ENCODE data around the gene SELENOM.

SELENOM gene

GRCh38 chr22:31123292-31123602 lies 15.9 kb upstream of the SELENOM start:
- H3K4me3 ChIP-seq (ENCODE audit: low read length): no peak overlapping the region

GRCh38 chr22:31122532-31123291 lies 15.3 kb upstream of the SELENOM start, which contains the start of gene INPP5J:
INPP5J (plus strand) TSS chr22:31122966; CDS start chr22:31123015, 49 bp downstream.
- Histone ChIP-seq H3K79me2 (ENCODE audit: control insufficient read depth, low read length) (no peaks in the 10 kb centered on the region), H3K4me2 (ENCODE audit: low read length) (no peak within 1 kb of the TSS), H3K36me3 (ENCODE audit: control insufficient read depth, low read length) (no peaks in the 10 kb centered on the region), H3K27ac (ENCODE audit: low read depth, low read length) (no peak within 1 kb of the TSS), H3K4me1 (ENCODE audit: control insufficient read depth, low read length) (peaks cover 6% of the 10 kb centered on the region), H3F3A (ENCODE audit: control insufficient read depth, insufficient read depth) (no peaks in the 10 kb centered on the region), H3K4me3 (ENCODE audit: low read length) (no peak within 1 kb of the TSS), H3K9me3 (ENCODE audit: control insufficient read depth, insufficient read depth, low read length) (no peaks in the 10 kb centered on the region), H3K9me2 (replicated peaks; ENCODE audit: control insufficient read depth, low read length) (no peaks in the 10 kb centered on the region), H3K27me3 (ENCODE audit: control insufficient read depth, low read length) (no peaks in the 10 kb centered on the region), H4K20me1 (ENCODE audit: control insufficient read depth, insufficient read depth, low read depth, low read length) (no peaks in the 10 kb centered on the region)
- TF ChIP-seq EZH2phosphoT487 (IDR thresholded peaks at IDR 0.05; ENCODE audit: borderline replicate concordance, low read length) (no peak), CTCF (IDR thresholded peaks at IDR 0.05; ENCODE audit: low read depth, low read length, poor library complexity, severe bottlenecking) (no peak)

More at GRCh38 chr22:31123292-31123602, 15.9 kb upstream of the SELENOM start:
- H3K9me3 ChIP-seq (ENCODE audit: control insufficient read depth, insufficient read depth, low read length): no peaks in the 10 kb centered on the region
- H4K20me1 ChIP-seq (ENCODE audit: control insufficient read depth, insufficient read depth, low read depth, low read length): no peaks in the 10 kb centered on the region
- no peak overlapping the region for H3K27ac ChIP-seq (ENCODE audit: low read depth, low read length)
- H3K79me2 ChIP-seq (ENCODE audit: control insufficient read depth, low read length): no peaks in the 10 kb centered on the region
- TF ChIP-seq CTCF (IDR thresholded peaks at IDR 0.05; ENCODE audit: low read depth, low read length, poor library complexity, severe bottlenecking): no peak
- no peak for TF ChIP-seq EZH2phosphoT487 (IDR thresholded peaks at IDR 0.05; ENCODE audit: borderline replicate concordance, low read length)
- H3K27me3 ChIP-seq (ENCODE audit: control insufficient read depth, low read length): no peaks in the 10 kb centered on the region
- H3K9me2 ChIP-seq (replicated peaks; ENCODE audit: control insufficient read depth, low read length): no peaks in the 10 kb centered on the region
- H3K4me2 ChIP-seq (ENCODE audit: low read length): no peak overlapping the region
- H3K36me3 ChIP-seq (ENCODE audit: control insufficient read depth, low read length): no peaks in the 10 kb centered on the region
- H3F3A ChIP-seq (ENCODE audit: control insufficient read depth, insufficient read depth): no peaks in the 10 kb centered on the region
- peaks cover 9% of the 10 kb centered on the region for H3K4me1 ChIP-seq (ENCODE audit: control insufficient read depth, low read length)

GRCh38 chr22:31122196-31122531 lies 14.8 kb upstream of the SELENOM start:
- H4K20me1 ChIP-seq (ENCODE audit: control insufficient read depth, insufficient read depth, low read depth, low read length): no peaks in the 10 kb centered on the region
- H3K27me3 ChIP-seq (ENCODE audit: control insufficient read depth, low read length): no peaks in the 10 kb centered on the region
- no peak overlapping the region for H3K4me2 ChIP-seq (ENCODE audit: low read length)
- peaks cover under 1% of the 10 kb centered on the region for H3K4me1 ChIP-seq (ENCODE audit: control insufficient read depth, low read length)
- H3K9me3 ChIP-seq (ENCODE audit: control insufficient read depth, insufficient read depth, low read length): no peaks in the 10 kb centered on the region
- no peaks in the 10 kb centered on the region for H3F3A ChIP-seq (ENCODE audit: control insufficient read depth, insufficient read depth)
- no peak for TF ChIP-seq EZH2phosphoT487 (IDR thresholded peaks at IDR 0.05; ENCODE audit: borderline replicate concordance, low read length)
- no peak for TF ChIP-seq CTCF (IDR thresholded peaks at IDR 0.05; ENCODE audit: low read depth, low read length, poor library complexity, severe bottlenecking)
- H3K27ac ChIP-seq (ENCODE audit: low read depth, low read length): no peak overlapping the region
- no peaks in the 10 kb centered on the region for H3K36me3 ChIP-seq (ENCODE audit: control insufficient read depth, low read length)
- H3K4me3 ChIP-seq (ENCODE audit: low read length): no peak overlapping the region
- H3K79me2 ChIP-seq (ENCODE audit: control insufficient read depth, low read length): no peaks in the 10 kb centered on the region
- no peaks in the 10 kb centered on the region for H3K9me2 ChIP-seq (replicated peaks; ENCODE audit: control insufficient read depth, low read length)

Measured in DOHH2 (cell line).